GM12878 (cell line): Measurements from ENCODE around the gene POU3F2. TPM values are rescaled to one million over a fixed set of nuclear protein-coding genes. Genes with fewer than 3 reads are reported as not detected.

Experiments used
- ATAC-seq: fragments of 200-7000 bp; cut with Tn5 transposase; 3 replicates; pipeline ENCODE4 v1.9.1; 2020; ENCODE audit warnings: mild to moderate bottlenecking, moderate library complexity
- BruUV-seq: library from RNA; stranded (reverse); fragments of 400-500 nt; replicated peaks from 2 replicates; lab custom pipeline; 2021; lab: Mats Ljungman, UMichigan
- CTCF ChIA-PET: fragments of 300-600 bp; sonication (Branson Sonifier 250); formaldehyde crosslinking; extraction: SDS; loops from one replicate; lab custom pipeline; 2021; ENCODE audit warnings: inconsistent platforms; lab: Yijun Ruan, JAX
- POLR2A ChIA-PET: fragments of 350-600 bp; formaldehyde crosslinking; extraction: SDS; loops from one replicate; lab custom pipeline; 2021; ENCODE audit warnings: inconsistent platforms; lab: Charles Lee
- RAD21 ChIA-PET: fragments of 300-600 bp; sonication (Branson Sonifier 250); formaldehyde crosslinking; loops from one replicate; lab custom pipeline; 2023; ENCODE audit warnings: antibody characterized with exemption; ENCODE audit not compliant: unreplicated experiment; lab: Charles Lee
- SMC1A ChIA-PET: fragments of 300-600 bp; sonication (Branson Sonifier 250); formaldehyde crosslinking; loops from one replicate; lab custom pipeline; 2023; ENCODE audit not compliant: unreplicated experiment, uncharacterized antibody; lab: Charles Lee
- DNase-seq: peaks from one replicate; pipeline ENCODE4 v3.0.0-alpha.2; 2011; ENCODE audit warnings: low read depth, low spot score
- FAIRE-seq: peaks from 3 replicates; lab custom pipeline; 2011; peaks lifted over from hg19 to GRCh38; lab: Jason Lieb, UNC
- H2AFZ ChIP-seq: 2 replicates; pipeline ENCODE4 v1.6.0; 2011; ENCODE audit warnings: low read depth, low read length, control low read depth; ENCODE audit not compliant: control insufficient read depth
- H3K27ac ChIP-seq: 2 replicates; pipeline ENCODE4 v1.5.1; 2011; ENCODE audit warnings: control low read depth; ENCODE audit not compliant: control insufficient read depth, insufficient read depth
- H3K27me3 ChIP-seq, 2 experiments: replicated peaks in 1 of 2; 2 replicates each; pipeline versions ENCODE4 v1.6.0 to v1.6.1; 2011; ENCODE audit warnings: low read length in 1 of 2; ENCODE audit not compliant: control insufficient read depth in 2 of 2, insufficient read depth in 2 of 2
- H3K36me3 ChIP-seq, 2 experiments: 2 replicates each; pipeline ENCODE4 v1.5.1; 2011; ENCODE audit warnings: low read length in 1 of 2; ENCODE audit not compliant: control insufficient read depth in 2 of 2, insufficient read depth in 2 of 2
- H3K4me1 ChIP-seq: 2 replicates; pipeline ENCODE4 v1.6.1; 2011; ENCODE audit warnings: mild to moderate bottlenecking, low read length, moderate library complexity, mixed read lengths; ENCODE audit not compliant: control insufficient read depth, insufficient read depth
- H3K4me2 ChIP-seq: 2 replicates; pipeline ENCODE4 v1.6.0; 2011; ENCODE audit warnings: control low read depth; ENCODE audit not compliant: control insufficient read depth, insufficient read depth
- H3K4me3 ChIP-seq: fragments of 200-600 bp; sonication (generic); 2 replicates; pipeline ENCODE4 v1.5.1; 2016
- H3K79me2 ChIP-seq: 2 replicates; pipeline ENCODE4 v1.6.0; 2011; ENCODE audit warnings: low read length; ENCODE audit not compliant: control insufficient read depth, insufficient read depth
- H3K9ac ChIP-seq: 2 replicates; pipeline ENCODE4 v1.8.0; 2011; ENCODE audit warnings: low read length, control low read depth, mixed read lengths; ENCODE audit not compliant: control insufficient read depth, insufficient read depth
- H3K9me3 ChIP-seq: replicated peaks from 3 replicates; pipeline ENCODE4 v1.5.1; 2011; ENCODE audit warnings: mild to moderate bottlenecking, low read length; ENCODE audit not compliant: control insufficient read depth, insufficient read depth
- H4K20me1 ChIP-seq: 2 replicates; pipeline ENCODE4 v1.6.0; 2011; ENCODE audit not compliant: control insufficient read depth, insufficient read depth
- ASH2L ChIP-seq: fragments of 300-600, 200-600 bp; sonication (generic); IDR thresholded peaks from 2 replicates; pipeline ENCODE4 v1.6.1; 2017; ENCODE audit warnings: low read depth, mild to moderate bottlenecking, borderline replicate concordance
- BCL3 ChIP-seq: IDR thresholded peaks from 2 replicates; pipeline ENCODE4 v1.6.1; 2011; ENCODE audit warnings: borderline replicate concordance, low read depth, mild to moderate bottlenecking, moderate library complexity, low read length; ENCODE audit not compliant: insufficient read depth, poor library complexity, severe bottlenecking
- CEBPB ChIP-seq, 2 experiments: fragments of 150-350 bp in 1 of 2; IDR thresholded peaks; 2 replicates each; pipeline ENCODE4 v1.6.1; 2012 to 2014; ENCODE audit warnings: low read depth in 2 of 2, low read length in 2 of 2, borderline replicate concordance in 1 of 2, inconsistent platforms in 1 of 2
- IRF5 ChIP-seq: fragments of 450-650 bp; IDR thresholded peaks from 2 replicates; pipeline ENCODE4 v1.6.1; 2017; ENCODE audit warnings: borderline replicate concordance
- JUND ChIP-seq: IDR thresholded peaks from 2 replicates; pipeline ENCODE4 v1.6.1; 2012; ENCODE audit warnings: low read depth, mild to moderate bottlenecking, low read length, improper control_type of control experiment, moderate library complexity
- NR2C2 ChIP-seq: IDR thresholded peaks from 2 replicates; pipeline ENCODE4 v1.6.1; 2011; ENCODE audit warnings: borderline replicate concordance, low read depth; ENCODE audit not compliant: control insufficient read depth, insufficient read length
- POU2F2 ChIP-seq: IDR thresholded peaks from 3 replicates; pipeline ENCODE4 v1.6.1; 2011; ENCODE audit warnings: low read depth, mild to moderate bottlenecking, low read length, borderline replicate concordance
- RFX5 ChIP-seq: IDR thresholded peaks from 2 replicates; pipeline ENCODE4 v1.6.1; 2011; ENCODE audit warnings: low read depth, low read length, improper control_type of control experiment
- SIN3A ChIP-seq: IDR thresholded peaks from 2 replicates; pipeline ENCODE4 v1.6.1; 2012; ENCODE audit warnings: low read depth, low read length, improper control_type of control experiment
- STAT1 ChIP-seq: fragments of 450-650 bp; conservative IDR thresholded peaks from 2 replicates; pipeline ENCODE4 v1.6.1; 2014; ENCODE audit warnings: antibody characterized with exemption, mild to moderate bottlenecking
- TAF1 ChIP-seq: IDR thresholded peaks from 2 replicates; pipeline ENCODE4 v1.6.1; 2011; ENCODE audit warnings: mild to moderate bottlenecking, low read depth, low read length, borderline replicate concordance
- ZNF207 ChIP-seq: fragments of 450-650 bp; IDR thresholded peaks from 2 replicates; pipeline ENCODE4 v1.6.1; 2014; ENCODE audit warnings: antibody characterized with exemption, mild to moderate bottlenecking, borderline replicate concordance
- ZNF24 ChIP-seq: fragments of 450-650 bp; IDR thresholded peaks from 2 replicates; pipeline ENCODE4 v1.6.1; 2017; ENCODE audit warnings: antibody characterized with exemption, mild to moderate bottlenecking
- ZNF622 ChIP-seq: fragments of 450-650 bp; IDR thresholded peaks from 2 replicates; pipeline ENCODE4 v1.6.1; 2017; ENCODE audit warnings: mild to moderate bottlenecking, inconsistent platforms
- WGBS: methylation state at CpG from one replicate; pipeline ENCODE4 v1.1.6; 2016; ENCODE audit warnings: low lambda C conversion rate; ENCODE audit not compliant: insufficient replicate concordance, insufficient coverage; ENCODE audit errors: missing lambda C conversion rate; 5-methylcytosine and 5-hydroxymethylcytosine counted together
- in situ Hi-C: fragments of 300-500 bp; cut with MboI; formaldehyde crosslinking; loops from 9 replicates; pipeline ENCODE4 v1.14.3; 2018; ENCODE audit warnings: mixed read lengths
- intact Hi-C: fragments of 100-400 bp; cut with micrococcal nuclease; formaldehyde crosslinking; loops from one replicate; pipeline ENCODE4 v1.14.2; 2022; ENCODE audit not compliant: unreplicated experiment
- polyA plus RNA-seq, 11 experiments: library from polyadenylated mRNA; depleted of rRNA in 4 of 11; unstranded in 6 of 11; stranded (reverse) in 5 of 11; fragments of >200 nt; fragmentation: Nextera tagmentation in 4 of 11; fragmentation: Illumina TruSeq in 1 of 11; extraction: Ambion mirVana in 4 of 11; extraction: Trizol in 1 of 11; gene quantifications; 1 replicate in 1 of 11; 2 replicates in 10 of 11; pipeline versions ENCODE4 v1.2.1 to v1.2.3, GENCODE V29; 2011 to 2016; ENCODE audit warnings: inconsistent platforms in 2 of 11, missing spikeins in 2 of 11, low read depth in 1 of 11
- total RNA-seq, 4 experiments: library from RNA; depleted of rRNA in 3 of 4; stranded (reverse); fragments of >200 nt in 3 of 4; fragmentation: Illumina TruSeq in 1 of 4; extraction: Trizol in 1 of 4; gene quantifications; 2 replicates each; pipeline versions ENCODE4 v1.2.1 to v1.2.3, GENCODE V29; 2013 to 2021

POU3F2 gene
- total and polyA plus RNA-seq, 10 of the 15 experiments (the other 5 are each of a cell fraction or from before 2014, with no cell fraction given) = not detected

DNA sequence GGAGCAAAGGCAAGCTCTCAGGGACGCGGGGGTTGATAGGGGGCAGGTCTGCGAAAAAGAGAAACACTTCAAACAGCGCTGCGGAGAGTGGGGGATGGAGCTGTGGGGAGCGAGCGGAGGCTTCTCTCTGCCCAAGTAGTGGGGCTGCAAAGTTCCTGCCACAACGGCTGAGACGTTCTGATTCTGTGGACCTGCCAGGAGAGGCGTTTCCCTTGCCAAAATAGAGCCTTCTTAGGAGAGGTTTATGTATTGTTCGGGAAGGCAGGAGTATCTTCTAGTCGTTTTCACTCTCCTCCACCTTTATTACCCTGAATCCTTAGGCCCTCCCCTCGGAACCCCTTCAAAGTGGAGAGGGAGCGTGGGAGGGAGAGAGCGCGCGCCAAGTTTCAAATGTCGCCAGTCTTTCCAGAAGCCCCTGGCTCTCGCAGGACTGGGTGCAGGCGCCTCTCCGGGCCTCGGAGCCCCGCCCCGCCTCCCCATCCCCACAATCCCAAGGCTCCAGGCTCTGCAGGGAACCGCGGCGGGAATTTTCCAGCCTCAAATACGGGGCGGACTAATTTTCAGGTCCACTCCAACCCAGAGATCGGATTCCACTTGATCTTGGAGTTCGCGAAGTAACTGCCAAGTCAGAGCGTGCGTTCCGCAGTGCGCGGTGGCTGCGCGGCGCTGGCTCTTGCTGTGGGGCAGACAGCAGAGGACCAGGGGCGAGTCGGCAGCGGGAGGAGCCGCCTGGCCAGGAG lies 10.0 kb upstream of the POU3F2 start:
- no peaks in the 10 kb centered on the region for H3K9me3 ChIP-seq
- no peaks in the 10 kb centered on the region for H3K36me3 ChIP-seq
- ChIA-PET CTCF (no interaction called here), SMC1A (no interaction called here), POLR2A (no interaction called here), RAD21 (no interaction called here)
- intact Hi-C loops = no loop called here
- H3K79me2 ChIP-seq = no peaks in the 10 kb centered on the region
- no peak overlapping the region for H3K9ac ChIP-seq
- H3K27me3 ChIP-seq = peaks cover 10 to 23% of the 10 kb centered on the region in 2 experiments
- TF ChIP-seq RFX5 (no peak), ZNF24 (no peak)
- 42% methylated on average over 27 of the region's 44 CpGs for WGBS
- no peaks in the 10 kb centered on the region for H3K4me1 ChIP-seq
- no peak for ATAC-seq
- no peak overlapping the region for H3K27ac ChIP-seq
- no peaks in the 10 kb centered on the region for H4K20me1 ChIP-seq
- H2AFZ ChIP-seq = no peak overlapping the region
- in situ Hi-C loops = no loop called here
- H3K4me3 ChIP-seq = no peak overlapping the region
- no TSS peak for BruUV-seq
- DNase-seq = no peak
- FAIRE-seq = no peak
- H3K4me2 ChIP-seq = no peak overlapping the region

DNA sequence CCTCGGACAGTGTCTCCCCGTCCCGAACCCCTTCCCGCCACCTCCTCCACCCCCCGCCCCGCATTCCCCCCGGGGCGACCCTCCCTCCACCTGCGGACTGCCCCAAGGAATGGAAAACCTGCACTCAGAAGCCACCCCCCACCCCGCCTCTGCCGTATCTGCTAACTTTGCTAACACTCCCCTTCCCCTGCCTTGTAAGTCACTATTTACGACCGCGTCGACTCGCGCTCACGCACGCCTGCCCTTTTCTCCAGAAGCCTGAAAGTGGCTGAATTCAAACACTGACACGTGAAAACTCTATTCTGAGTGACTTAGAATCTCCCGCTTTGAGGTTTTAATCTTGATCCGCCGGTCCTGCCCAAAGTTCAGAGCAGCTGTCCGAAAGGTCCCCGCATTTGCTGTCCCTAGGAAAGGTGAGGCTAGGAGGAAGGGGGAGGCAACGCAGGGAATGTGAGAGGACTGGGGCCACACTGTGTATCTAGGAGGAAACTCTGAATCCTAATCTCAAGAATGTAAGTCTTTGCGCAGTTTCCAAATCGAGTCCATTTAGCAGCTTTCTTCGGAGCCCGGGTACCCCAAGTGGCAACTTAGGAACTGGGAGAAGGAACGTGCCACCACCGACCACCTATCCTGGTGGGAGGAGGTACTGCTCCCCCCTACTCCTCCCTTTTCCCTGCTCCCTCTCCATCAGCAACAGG lies 9.3 kb upstream of the POU3F2 start:
- Histone ChIP-seq H3K9ac (no peak overlapping the region), H3K4me3 (no peak overlapping the region), H3K9me3 (no peaks in the 10 kb centered on the region), H2AFZ (no peak overlapping the region), H3K4me1 (no peaks in the 10 kb centered on the region), H3K36me3 (no peaks in the 10 kb centered on the region), H3K27me3 (peaks cover 10 to 23% of the 10 kb centered on the region in 2 experiments), H4K20me1 (no peaks in the 10 kb centered on the region), H3K4me2 (no peak overlapping the region), H3K27ac (no peak overlapping the region), H3K79me2 (no peaks in the 10 kb centered on the region)
- CTCF ChIA-PET = no interaction called here
- BruUV-seq = no TSS peak
- in situ Hi-C loops = no loop called here
- ATAC-seq (no peak), DNase-seq (no peak), FAIRE-seq (no peak)
- whole genome bisulfite sequencing = 39% methylated on average over 23 of the region's 32 CpGs
- RAD21 ChIA-PET = no interaction called here
- POLR2A ChIA-PET = no interaction called here
- SMC1A ChIA-PET = no interaction called here
- intact Hi-C loops = no loop called here
- TF ChIP-seq TAF1 = no peak
- no peak for TF ChIP-seq ASH2L
- no peak for TF ChIP-seq SIN3A
- no peak for TF ChIP-seq ZNF207
- TF ChIP-seq ZNF622 = no peak
- TF ChIP-seq CEBPB (IDR thresholded peaks at IDR 0.05; ENCODE audit: borderline replicate concordance in 1 of 2, low read depth in 2 of 2, low read length in 2 of 2) = no peak
- no peak for TF ChIP-seq JUND
- TF ChIP-seq NR2C2 = no peak
- no peak for TF ChIP-seq BCL3
- TF ChIP-seq STAT1 = no peak
- no peak for TF ChIP-seq POU2F2
- TF ChIP-seq IRF5 = no peak
- no peak for TF ChIP-seq ZNF24
